H1 (cell line): ENCODE measurements around the gene SLK.

ENCODE experiments used
- ATF2 ChIP-seq: IDR thresholded peaks from 2 replicates; pipeline ENCODE4 v1.6.1; 2012; ENCODE audit warnings: low read length, inconsistent platforms
- CHD2 ChIP-seq: IDR thresholded peaks from 2 replicates; pipeline ENCODE4 v1.6.1; 2012; ENCODE audit warnings: low read length, improper control_type of control experiment
- CTCF ChIP-seq, 3 experiments: IDR thresholded peaks; 1 replicate in 2 of 3; 2 replicates in 1 of 3; pipeline versions ENCODE4 v1.5.1 to v1.6.1; 2011; ENCODE audit warnings: low read length in 3 of 3, mild to moderate bottlenecking in 3 of 3, inconsistent platforms in 2 of 3, low read depth in 1 of 3, moderate library complexity in 1 of 3; ENCODE audit not compliant: insufficient read depth in 1 of 3; ENCODE audit errors: control extremely low read depth in 1 of 3
- SRF ChIP-seq: IDR thresholded peaks from 2 replicates; pipeline ENCODE4 v1.6.1; 2011; ENCODE audit warnings: mild to moderate bottlenecking, low read depth, low read length, moderate library complexity

- TF ChIP-seq CTCF (IDR thresholded peaks at IDR 0.05; ENCODE audit: control extremely low read depth in 1 of 3, insufficient read depth in 1 of 3, low read depth in 1 of 3, low read length in 3 of 3) (no peak), ATF2 (no peak), CHD2 (no peak), SRF (no peak)
Observed at GRCh38 chr10:104043185-104043830, 76.4 kb downstream of the SLK start.
